ENCODE data around the gene NUP37. TPM values are rescaled to one million over a fixed set of nuclear protein-coding genes. Genes with fewer than 3 reads are reported as not detected.

NUP37 gene
- total RNA-seq, 1 experiment from 2014 or later, result 77.5 TPM

DNA sequence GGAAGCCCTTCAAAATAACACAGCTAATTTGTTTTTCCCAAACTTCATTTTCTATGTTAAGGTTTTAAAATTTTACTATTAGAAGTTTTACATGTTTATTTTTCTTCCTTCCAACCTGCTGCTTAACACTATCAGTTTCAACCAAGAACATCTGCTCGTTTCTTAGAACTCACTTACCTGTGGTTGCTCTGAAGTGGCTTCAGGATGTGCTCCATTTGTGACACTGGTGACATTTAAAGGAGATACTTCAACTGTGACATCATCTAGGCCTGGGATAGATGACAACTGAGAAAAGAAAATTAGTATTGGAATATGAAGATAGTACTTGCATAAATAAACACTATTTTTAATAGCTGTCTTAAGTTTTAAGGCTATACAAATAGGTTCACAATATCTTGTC lies 76.0 kb downstream of the NUP37 start:
- no peak for DNase-seq (ENCODE audit: low read depth, low spot score)
- Histone ChIP-seq H3K9me3 (ENCODE audit: control insufficient read depth in 1 of 2, insufficient read depth in 1 of 2, low read depth in 1 of 2, low read length in 2 of 2) (no peaks in the 10 kb centered on the region), H2AFZ (ENCODE audit: low read depth, low read length, poor library complexity, severe bottlenecking) (no peak overlapping the region), H3K27me3 (ENCODE audit: insufficient read depth, low read length) (no peaks in the 10 kb centered on the region), H3K9ac (ENCODE audit: low read length) (no peak overlapping the region), H3K79me2 (ENCODE audit: insufficient read depth, low read length) (no peaks in the 10 kb centered on the region), H3K4me1 (ENCODE audit: control insufficient read depth in 1 of 2, insufficient read depth in 2 of 2, low read length in 2 of 2) (no peaks in the 10 kb centered on the region), H3K9me2 (ENCODE audit: insufficient read depth) (no peaks in the 10 kb centered on the region), H3K4me3 (replicated peaks in 1 of 2; ENCODE audit: low read depth in 1 of 2, low read length in 2 of 2) (no peak overlapping the region), H3K4me2 (ENCODE audit: low read length) (no peak overlapping the region), H3K27ac (ENCODE audit: low read depth, low read length) (no peak overlapping the region), H4K20me1 (ENCODE audit: insufficient read depth) (no peaks in the 10 kb centered on the region), H3K36me3 (ENCODE audit: control insufficient read depth in 1 of 2, insufficient read depth in 2 of 2, low read length in 2 of 2) (no peaks in the 10 kb centered on the region)
- BruUV-seq (replicated peaks), result no TSS peak
- TF ChIP-seq YY1 (IDR thresholded peaks at IDR 0.05; ENCODE audit: extremely low read depth, insufficient replicate concordance, low read depth, low read length), result no peak
- POLR2A ChIA-PET, result no interaction called here
- CTCF ChIA-PET, result interaction anchor here (1.4 kb wide), 1 partner anchor 659 kb away, joined by 3 read pairs; no protein-coding TSS in a partner anchor
- RAD21 ChIA-PET (ENCODE audit: low non-redundant PET in 1 of 2, low total read pairs in 2 of 2, uncharacterized antibody in 2 of 2, unreplicated experiment in 2 of 2), result no interaction called here
- intact Hi-C loops (cut with micrococcal nuclease), result no loop called here
- no peak for ATAC-seq

DNA sequence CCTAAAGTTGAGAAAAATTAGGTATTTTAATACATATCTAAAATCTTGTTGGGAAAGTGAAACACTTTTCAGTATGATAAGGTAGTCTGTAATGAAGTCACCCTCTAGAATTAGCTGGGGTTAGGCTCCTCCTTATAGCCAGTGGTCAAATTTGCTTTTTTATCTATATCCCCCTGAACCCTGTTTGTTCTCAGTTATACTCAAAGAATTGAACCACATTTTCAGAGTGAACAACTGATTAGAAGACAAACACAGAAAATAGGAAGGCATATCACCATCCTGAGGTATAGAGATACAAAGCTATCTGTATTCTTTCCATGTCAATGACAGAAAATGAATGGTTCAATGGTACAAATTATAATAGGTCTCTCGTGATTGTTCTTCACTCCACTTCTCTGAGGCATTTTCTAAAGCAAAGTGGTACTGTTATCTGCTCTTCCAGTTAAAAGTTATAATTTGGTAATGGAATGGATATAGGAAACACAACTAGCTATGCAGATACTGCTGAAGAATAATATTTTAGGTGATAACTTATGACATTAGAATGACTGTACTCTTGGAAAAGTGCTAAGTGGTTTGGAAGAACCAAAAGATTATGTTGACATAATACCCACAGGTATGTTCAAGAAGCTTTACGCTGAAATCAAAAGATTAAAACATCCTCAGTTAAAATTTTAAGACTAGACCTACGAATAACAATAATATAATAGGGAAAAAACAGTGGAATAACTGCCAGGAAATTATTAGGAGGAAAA lies 85.7 kb downstream of the NUP37 start:
- Histone ChIP-seq H2AFZ (ENCODE audit: low read depth, low read length, poor library complexity, severe bottlenecking) (no peak overlapping the region), H3K79me2 (ENCODE audit: insufficient read depth, low read length) (no peaks in the 10 kb centered on the region), H3K36me3 (ENCODE audit: control insufficient read depth in 1 of 2, insufficient read depth in 2 of 2, low read length in 2 of 2) (peaks cover 0 to 2% of the 10 kb centered on the region in 2 experiments; a peak in 1 of 4 replicates), H3K4me3 (replicated peaks in 1 of 2; ENCODE audit: low read depth in 1 of 2, low read length in 2 of 2) (no peak overlapping the region), H3K4me1 (ENCODE audit: control insufficient read depth in 1 of 2, insufficient read depth in 2 of 2, low read length in 2 of 2) (no peaks in the 10 kb centered on the region), H4K20me1 (ENCODE audit: insufficient read depth) (no peaks in the 10 kb centered on the region), H3K9me2 (ENCODE audit: insufficient read depth) (no peaks in the 10 kb centered on the region), H3K9ac (ENCODE audit: low read length) (no peak overlapping the region), H3K9me3 (ENCODE audit: control insufficient read depth in 1 of 2, insufficient read depth in 1 of 2, low read depth in 1 of 2, low read length in 2 of 2) (no peaks in the 10 kb centered on the region), H3K27ac (ENCODE audit: low read depth, low read length) (no peak overlapping the region), H3K4me2 (ENCODE audit: low read length) (no peak overlapping the region), H3K27me3 (ENCODE audit: insufficient read depth, low read length) (no peaks in the 10 kb centered on the region)
- ChIA-PET POLR2A (no interaction called here), CTCF (no interaction called here), RAD21 (ENCODE audit: low non-redundant PET in 1 of 2, low total read pairs in 2 of 2, uncharacterized antibody in 2 of 2, unreplicated experiment in 2 of 2) (no interaction called here)
- no TSS peak for BruUV-seq (replicated peaks)
- TF ChIP-seq YY1 (IDR thresholded peaks at IDR 0.05; ENCODE audit: extremely low read depth, insufficient replicate concordance, low read depth, low read length) (no peak), FOSL1 (IDR thresholded peaks at IDR 0.05; ENCODE audit: low read depth) (no peak), CEBPB (IDR thresholded peaks at IDR 0.05; ENCODE audit: low read depth) (no peak), RAD21 (IDR thresholded peaks at IDR 0.05; ENCODE audit: low read depth) (no peak), EZH2 (IDR thresholded peaks at IDR 0.05) (no peak), EZH2phosphoT487 (IDR thresholded peaks at IDR 0.05; ENCODE audit: borderline replicate concordance) (no peak), JUND (IDR thresholded peaks at IDR 0.05) (no peak), SIN3A (IDR thresholded peaks at IDR 0.05; ENCODE audit: low read depth) (no peak)
- TF ChIP-seq, protein P1, sequence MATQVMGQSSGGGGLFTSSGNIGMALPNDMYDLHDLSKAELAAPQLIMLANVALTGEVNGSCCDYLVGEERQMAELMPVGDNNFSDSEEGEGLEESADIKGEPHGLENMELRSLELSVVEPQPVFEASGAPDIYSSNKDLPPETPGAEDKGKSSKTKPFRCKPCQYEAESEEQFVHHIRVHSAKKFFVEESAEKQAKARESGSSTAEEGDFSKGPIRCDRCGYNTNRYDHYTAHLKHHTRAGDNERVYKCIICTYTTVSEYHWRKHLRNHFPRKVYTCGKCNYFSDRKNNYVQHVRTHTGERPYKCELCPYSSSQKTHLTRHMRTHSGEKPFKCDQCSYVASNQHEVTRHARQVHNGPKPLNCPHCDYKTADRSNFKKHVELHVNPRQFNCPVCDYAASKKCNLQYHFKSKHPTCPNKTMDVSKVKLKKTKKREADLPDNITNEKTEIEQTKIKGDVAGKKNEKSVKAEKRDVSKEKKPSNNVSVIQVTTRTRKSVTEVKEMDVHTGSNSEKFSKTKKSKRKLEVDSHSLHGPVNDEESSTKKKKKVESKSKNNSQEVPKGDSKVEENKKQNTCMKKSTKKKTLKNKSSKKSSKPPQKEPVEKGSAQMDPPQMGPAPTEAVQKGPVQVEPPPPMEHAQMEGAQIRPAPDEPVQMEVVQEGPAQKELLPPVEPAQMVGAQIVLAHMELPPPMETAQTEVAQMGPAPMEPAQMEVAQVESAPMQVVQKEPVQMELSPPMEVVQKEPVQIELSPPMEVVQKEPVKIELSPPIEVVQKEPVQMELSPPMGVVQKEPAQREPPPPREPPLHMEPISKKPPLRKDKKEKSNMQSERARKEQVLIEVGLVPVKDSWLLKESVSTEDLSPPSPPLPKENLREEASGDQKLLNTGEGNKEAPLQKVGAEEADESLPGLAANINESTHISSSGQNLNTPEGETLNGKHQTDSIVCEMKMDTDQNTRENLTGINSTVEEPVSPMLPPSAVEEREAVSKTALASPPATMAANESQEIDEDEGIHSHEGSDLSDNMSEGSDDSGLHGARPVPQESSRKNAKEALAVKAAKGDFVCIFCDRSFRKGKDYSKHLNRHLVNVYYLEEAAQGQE (IDR thresholded peaks at IDR 0.05; ENCODE audit: low read depth), result no peak
- no peak for DNase-seq (ENCODE audit: low read depth, low spot score)
- ATAC-seq, result no peak
- intact Hi-C loops (cut with micrococcal nuclease), result no loop called here

All from HCT116 (cell line).